Measurements from ENCODE around the gene SIK3. TPM values are rescaled to one million over a fixed set of nuclear protein-coding genes. Genes with fewer than 3 reads are reported as not detected.
"Not testable (repeated sequence)": the region's sequence is repeated elsewhere in the genome, so short reads cannot be mapped to it uniquely, and the experiment has no call there.

The SIK3 gene
- total and polyA plus RNA-seq, 12 donors = 11.7 to 176 (median 25.2) TPM

- Histone ChIP-seq H3K27ac (peak overlapping the region in 3 of 5 donors; percentile 14 to 73 (median 56)), H3K27me3 (no peaks in the 10 kb centered on the region), H3K9me3 (replicated peaks in 1 of 3) (no peaks in the 10 kb centered on the region), H3K4me3 (peak overlapping the region in 1 of 4 donors; percentile 44), H3K36me3 (replicated peaks in 1 of 2) (no peaks in the 10 kb centered on the region), H3K4me1 (replicated peaks in 1 of 2) (peaks cover 9 to 17% of the 10 kb centered on the region in 2 donors)
- TF ChIP-seq POLR2A (IDR thresholded peaks at IDR 0.05) = no peak
- TF ChIP-seq, protein P1, sequence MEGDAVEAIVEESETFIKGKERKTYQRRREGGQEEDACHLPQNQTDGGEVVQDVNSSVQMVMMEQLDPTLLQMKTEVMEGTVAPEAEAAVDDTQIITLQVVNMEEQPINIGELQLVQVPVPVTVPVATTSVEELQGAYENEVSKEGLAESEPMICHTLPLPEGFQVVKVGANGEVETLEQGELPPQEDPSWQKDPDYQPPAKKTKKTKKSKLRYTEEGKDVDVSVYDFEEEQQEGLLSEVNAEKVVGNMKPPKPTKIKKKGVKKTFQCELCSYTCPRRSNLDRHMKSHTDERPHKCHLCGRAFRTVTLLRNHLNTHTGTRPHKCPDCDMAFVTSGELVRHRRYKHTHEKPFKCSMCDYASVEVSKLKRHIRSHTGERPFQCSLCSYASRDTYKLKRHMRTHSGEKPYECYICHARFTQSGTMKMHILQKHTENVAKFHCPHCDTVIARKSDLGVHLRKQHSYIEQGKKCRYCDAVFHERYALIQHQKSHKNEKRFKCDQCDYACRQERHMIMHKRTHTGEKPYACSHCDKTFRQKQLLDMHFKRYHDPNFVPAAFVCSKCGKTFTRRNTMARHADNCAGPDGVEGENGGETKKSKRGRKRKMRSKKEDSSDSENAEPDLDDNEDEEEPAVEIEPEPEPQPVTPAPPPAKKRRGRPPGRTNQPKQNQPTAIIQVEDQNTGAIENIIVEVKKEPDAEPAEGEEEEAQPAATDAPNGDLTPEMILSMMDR (IDR thresholded peaks at IDR 0.05) = no peak
- WGBS, 4 donors = 42 to 68% (median 47%) methylated on average over 18 to 28 of the region's 28 CpGs
- no peak for DNase-seq
- intact Hi-C loops (cut with DNase I) = loop anchor here in 1 of 2 donors (5.0 kb wide), 1 partner anchor 43 kb away; the partner anchor contains the start of gene APOA5
Measured at GRCh38 chr11:116835042-116835772, 263.0 kb downstream of the SIK3 start.

GRCh38 chr11:116834535-116835041 lies 263.6 kb downstream of the SIK3 start:
- H3K4me3 ChIP-seq; DNase-seq; H3K36me3 ChIP-seq (replicated peaks in 1 of 2); H3K27ac ChIP-seq; H3K9me3 ChIP-seq (replicated peaks in 1 of 3); H3K27me3 ChIP-seq: not testable (repeated sequence)
- peaks cover 9 to 17% of the 10 kb centered on the region in 2 donors for H3K4me1 ChIP-seq (replicated peaks in 1 of 2)
- 79 to 93% (median 83%) methylated on average over 11 to 13 of the region's 13 CpGs for WGBS, 4 donors
- intact Hi-C loops (cut with DNase I) = loop anchor here in 1 of 2 donors (5.0 kb wide), 1 partner anchor 42 kb away; the partner anchor contains the start of gene APOA5

GRCh38 chr11:116833816-116834534 lies 264.3 kb downstream of the SIK3 start:
- Histone ChIP-seq H3K4me3 (no peak overlapping the region), H3K27me3 (no peaks in the 10 kb centered on the region), H3K4me1 (replicated peaks in 1 of 2) (peaks cover 9 to 17% of the 10 kb centered on the region in 2 donors), H3K27ac (no peak overlapping the region), H3K9me3 (replicated peaks in 1 of 3) (no peaks in the 10 kb centered on the region), H3K36me3 (replicated peaks in 1 of 2) (no peaks in the 10 kb centered on the region)
- WGBS, 4 donors = 77 to 85% (median 84%) methylated on average over 10 to 14 of the region's 14 CpGs
- intact Hi-C loops (cut with DNase I) = no loop called here
- DNase-seq = peak in 2 of 7 donors; percentile 21 to 37
- TF ChIP-seq, protein P1 (IDR thresholded peaks at IDR 0.05) = no peak
- no peak for TF ChIP-seq POLR2A (IDR thresholded peaks at IDR 0.05)

GRCh38 chr11:116833491-116833815 lies 264.8 kb downstream of the SIK3 start:
- Histone ChIP-seq H3K9me3 (replicated peaks in 1 of 3) (no peaks in the 10 kb centered on the region), H3K36me3 (replicated peaks in 1 of 2) (no peaks in the 10 kb centered on the region), H3K27me3 (no peaks in the 10 kb centered on the region), H3K4me1 (replicated peaks in 1 of 2) (peaks cover 9 to 17% of the 10 kb centered on the region in 2 donors), H3K4me3 (no peak overlapping the region), H3K27ac (no peak overlapping the region)
- no peak for DNase-seq
- intact Hi-C loops (cut with DNase I) = no loop called here
- no peak for TF ChIP-seq POLR2A (IDR thresholded peaks at IDR 0.05)
- TF ChIP-seq, protein P1 (IDR thresholded peaks at IDR 0.05) = no peak
- WGBS, 4 donors = 92 to 98% (median 94%) methylated on average over 10 of the region's 10 CpGs

All from adrenal gland (tissue), 12 donors.